ENCODE results near the gene SRGAP1. TPM values are rescaled to one million over a fixed set of nuclear protein-coding genes. Genes with fewer than 3 reads are reported as not detected.

The SRGAP1 gene
- total and polyA plus RNA-seq, 2 experiments from 2014 or later = 9.2 to 10.8 TPM

GRCh38 chr12:63802012-63802608 is 42.4 kb upstream of the SRGAP1 start:
- WGBS (ENCODE audit: low lambda C conversion rate, missing lambda C conversion rate) = 76% methylated on average over 6 of the region's 6 CpGs
- Histone ChIP-seq H3K27ac (no peak overlapping the region), H3K4me1 (ENCODE audit: insufficient read depth) (no peaks in the 10 kb centered on the region), H2AFZ (no peak overlapping the region), H3K9me3 (ENCODE audit: low read depth) (no peaks in the 10 kb centered on the region), H3K27me3 (no peaks in the 10 kb centered on the region), H3K4me3 (no peak overlapping the region), H4K20me1 (ENCODE audit: insufficient read depth, poor library complexity, severe bottlenecking) (no peaks in the 10 kb centered on the region), H3K4me2 (no peak overlapping the region), H3K36me3 (replicated peaks; ENCODE audit: insufficient read depth, low read depth) (no peaks in the 10 kb centered on the region), H3K79me2 (no peaks in the 10 kb centered on the region), H3K9me2 (replicated peaks; ENCODE audit: insufficient read depth) (no peaks in the 10 kb centered on the region)
- peak; percentile 28 for DNase-seq (ENCODE audit: low spot score)
- TF ChIP-seq CTCF (IDR thresholded peaks at IDR 0.05; ENCODE audit: poor library complexity) = peak; percentile 69
- no peak for TF ChIP-seq EZH2 (IDR thresholded peaks at IDR 0.05; ENCODE audit: borderline replicate concordance)

GRCh38 chr12:63804746-63805145 is 39.8 kb upstream of the SRGAP1 start:
- Histone ChIP-seq H3K9me3 (ENCODE audit: low read depth) (no peaks in the 10 kb centered on the region), H3K4me2 (no peak overlapping the region), H3K27ac (no peak overlapping the region), H3K4me3 (no peak overlapping the region), H3K27me3 (no peaks in the 10 kb centered on the region), H2AFZ (no peak overlapping the region), H3K9me2 (replicated peaks; ENCODE audit: insufficient read depth) (no peaks in the 10 kb centered on the region), H3K79me2 (no peaks in the 10 kb centered on the region), H3K36me3 (replicated peaks; ENCODE audit: insufficient read depth, low read depth) (no peaks in the 10 kb centered on the region), H3K4me1 (ENCODE audit: insufficient read depth) (no peaks in the 10 kb centered on the region), H4K20me1 (ENCODE audit: insufficient read depth, poor library complexity, severe bottlenecking) (no peaks in the 10 kb centered on the region)
- no peak for DNase-seq (ENCODE audit: low spot score)
- 92% methylated on average over 2 of the region's 2 CpGs for WGBS (ENCODE audit: low lambda C conversion rate, missing lambda C conversion rate)
- TF ChIP-seq EZH2phosphoT487 (IDR thresholded peaks at IDR 0.05; ENCODE audit: low read depth, severe bottlenecking, unreplicated experiment) = no peak
- no peak for TF ChIP-seq EZH2 (IDR thresholded peaks at IDR 0.05; ENCODE audit: borderline replicate concordance)
- TF ChIP-seq CTCF (IDR thresholded peaks at IDR 0.05; ENCODE audit: poor library complexity) = no peak

DNA sequence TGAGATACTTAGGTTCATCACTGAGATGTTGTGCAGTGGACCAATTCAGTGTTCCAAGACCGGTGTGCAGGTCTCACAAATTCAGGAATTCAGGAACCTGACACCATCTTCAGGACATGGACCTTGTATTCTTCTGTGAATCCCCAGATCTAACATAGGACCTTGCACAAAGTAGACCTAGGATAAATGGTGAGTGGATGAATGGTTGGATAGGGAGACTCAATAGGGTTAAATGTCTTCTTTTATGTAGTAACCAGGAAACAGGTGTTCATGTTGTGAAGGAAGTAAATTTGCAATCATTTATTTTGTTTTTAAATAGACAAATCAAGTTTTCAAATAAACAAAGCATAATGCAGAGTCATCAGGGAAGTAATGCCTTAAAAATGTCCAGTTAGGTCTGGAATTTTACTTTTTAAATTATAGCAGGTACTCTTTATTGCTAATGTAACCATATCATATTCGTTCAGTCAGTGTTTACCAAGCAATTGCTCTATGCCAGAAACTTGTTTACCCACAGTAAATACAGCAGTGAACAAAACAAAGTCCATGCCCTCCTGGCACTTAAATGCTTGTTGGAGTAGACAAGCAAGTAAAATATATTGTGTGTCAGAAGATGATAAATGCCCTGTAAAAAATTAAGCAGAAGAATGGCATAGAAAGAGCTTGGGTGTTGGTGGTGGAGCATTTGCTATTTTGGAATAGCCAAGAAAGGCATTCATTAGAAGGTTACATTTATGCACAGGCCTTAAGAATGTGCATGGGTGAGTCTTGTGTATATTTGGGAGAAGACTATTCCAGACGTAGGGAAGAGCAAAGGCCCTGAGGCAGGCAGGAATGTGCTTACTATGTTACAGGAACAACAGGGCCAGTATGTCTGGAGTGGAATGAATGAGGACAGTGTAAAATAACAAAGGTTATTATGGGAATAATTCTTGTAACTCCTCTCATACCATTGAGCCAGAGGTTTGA is 38.5 kb upstream of the SRGAP1 start:
- H3K4me3 ChIP-seq = no peak overlapping the region
- H3K4me1 ChIP-seq (ENCODE audit: insufficient read depth) = no peaks in the 10 kb centered on the region
- H2AFZ ChIP-seq = no peak overlapping the region
- TF ChIP-seq CTCF (IDR thresholded peaks at IDR 0.05; ENCODE audit: poor library complexity) (no peak), EZH2 (IDR thresholded peaks at IDR 0.05; ENCODE audit: borderline replicate concordance) (no peak), EZH2phosphoT487 (IDR thresholded peaks at IDR 0.05; ENCODE audit: low read depth, severe bottlenecking, unreplicated experiment) (no peak)
- H4K20me1 ChIP-seq (ENCODE audit: insufficient read depth, poor library complexity, severe bottlenecking) = no peaks in the 10 kb centered on the region
- no peaks in the 10 kb centered on the region for H3K9me3 ChIP-seq (ENCODE audit: low read depth)
- DNase-seq (ENCODE audit: low spot score) = no peak
- no peaks in the 10 kb centered on the region for H3K27me3 ChIP-seq
- peak overlapping the region; percentile 17 for H3K4me2 ChIP-seq
- no peaks in the 10 kb centered on the region for H3K36me3 ChIP-seq (replicated peaks; ENCODE audit: insufficient read depth, low read depth)
- no peak overlapping the region for H3K27ac ChIP-seq
- 73% methylated on average over 3 of the region's 3 CpGs for WGBS (ENCODE audit: low lambda C conversion rate, missing lambda C conversion rate)
- no peaks in the 10 kb centered on the region for H3K9me2 ChIP-seq (replicated peaks; ENCODE audit: insufficient read depth)
- H3K79me2 ChIP-seq = no peaks in the 10 kb centered on the region
